ENCODE data around the gene PDS5A.
"Not testable (repeated sequence)": the region's sequence is repeated elsewhere in the genome, so short reads cannot be mapped to it uniquely, and the experiment has no call there.

Gene PDS5A

GRCh38 chr4:39823191-39823590, 154.5 kb downstream of the PDS5A start:
- DNase-seq, result no peak

- DNase-seq, result no peak
Observed at GRCh38 chr4:39822662-39823061, 155.0 kb downstream of the PDS5A start.

GRCh38 chr4:39821951-39822350, 155.8 kb downstream of the PDS5A start:
- no peak for DNase-seq

- no peak for DNase-seq
Observed at GRCh38 chr4:39820186-39820585, 157.5 kb downstream of the PDS5A start.

- DNase-seq, result no peak
Observed at GRCh38 chr4:39818646-39819045, 159.1 kb downstream of the PDS5A start.

GRCh38 chr4:39814403-39815185, 163.1 kb downstream of the PDS5A start:
- no peak for DNase-seq

- DNase-seq, result not testable (repeated sequence)
Observed at GRCh38 chr4:39813761-39814160, 163.9 kb downstream of the PDS5A start.

GRCh38 chr4:39813033-39813432, 164.7 kb downstream of the PDS5A start:
- not testable (repeated sequence) for DNase-seq

- DNase-seq, result no peak
Observed at GRCh38 chr4:39812500-39812899, 165.2 kb downstream of the PDS5A start.

- no peak for DNase-seq
Observed at GRCh38 chr4:39808231-39808749, 169.4 kb downstream of the PDS5A start.

GRCh38 chr4:39802005-39802404, 175.7 kb downstream of the PDS5A start:
- no peak for DNase-seq

- not testable (repeated sequence) for DNase-seq
Observed at GRCh38 chr4:39792976-39793375, 184.7 kb downstream of the PDS5A start.

GRCh38 chr4:39792529-39792928, 185.2 kb downstream of the PDS5A start:
- DNase-seq, result no peak

GRCh38 chr4:39792128-39792527, 185.6 kb downstream of the PDS5A start:
- no peak for DNase-seq

- no peak for DNase-seq
Observed at GRCh38 chr4:39786838-39787237, 190.9 kb downstream of the PDS5A start.

GRCh38 chr4:39785083-39785482, 192.6 kb downstream of the PDS5A start:
- DNase-seq, result no peak

GRCh38 chr4:39781988-39782387, 195.7 kb downstream of the PDS5A start:
- not testable (repeated sequence) for DNase-seq

All from NCI-H82 (cell line).